Osteoblast (primary cell): ENCODE measurements around the gene TYW1B. TPM values are rescaled to one million over a fixed set of nuclear protein-coding genes. Genes with fewer than 3 reads are reported as not detected.
"Not testable (repeated sequence)": the region's sequence is repeated elsewhere in the genome, so short reads cannot be mapped to it uniquely, and the experiment has no call there.

ENCODE experiments used
- DNase-seq: peaks from one replicate; pipeline ENCODE4 v3.0.0; 2011; ENCODE audit warnings: low spot score, mixed read lengths; ENCODE audit not compliant: insufficient read length; ENCODE audit errors: missing footprints
- H2AFZ ChIP-seq: 2 replicates; pipeline ENCODE4 v1.6.0; 2011; ENCODE audit warnings: mild to moderate bottlenecking, low read length
- H3K27ac ChIP-seq: 2 replicates; pipeline ENCODE4 v1.5.1; 2011; ENCODE audit warnings: mild to moderate bottlenecking, low read depth, low read length, moderate library complexity
- H3K27me3 ChIP-seq: 2 replicates; pipeline ENCODE4 v1.6.0; 2012; ENCODE audit warnings: mild to moderate bottlenecking, control low read depth, inconsistent platforms, low read length, moderate library complexity; ENCODE audit not compliant: insufficient read depth
- H3K36me3 ChIP-seq: 2 replicates; pipeline ENCODE4 v1.5.1; 2011; ENCODE audit warnings: mild to moderate bottlenecking, low read length, control low read depth, moderate library complexity; ENCODE audit not compliant: insufficient read depth
- H3K4me1 ChIP-seq: 2 replicates; pipeline ENCODE4 v1.5.1; 2011; ENCODE audit warnings: mild to moderate bottlenecking, low read length, control low read depth, moderate library complexity; ENCODE audit not compliant: insufficient read depth
- H3K4me2 ChIP-seq: 2 replicates; pipeline ENCODE4 v1.6.0; 2011; ENCODE audit warnings: mild to moderate bottlenecking, low read length; ENCODE audit not compliant: insufficient read depth
- H3K4me3 ChIP-seq: fragments of 200-600 bp; sonication (generic); 3 replicates; pipeline ENCODE4 v1.5.1; 2012; ENCODE audit warnings: mild to moderate bottlenecking, low read length, inconsistent platforms; ENCODE audit not compliant: insufficient read depth
- H3K79me2 ChIP-seq: 2 replicates; pipeline ENCODE4 v1.6.0; 2012; ENCODE audit warnings: mild to moderate bottlenecking, low read length, control low read depth, inconsistent platforms; ENCODE audit not compliant: insufficient read depth
- H3K9me3 ChIP-seq: 2 replicates; pipeline ENCODE4 v1.5.1; 2011; ENCODE audit warnings: low read depth, low read length, control low read depth
- H4K20me1 ChIP-seq: 2 replicates; pipeline ENCODE4 v1.6.0; 2012; ENCODE audit warnings: mild to moderate bottlenecking, low read length, control low read depth; ENCODE audit not compliant: insufficient read depth
- CTCF ChIP-seq: IDR thresholded peaks from 2 replicates; pipeline ENCODE4 v1.5.1; 2011; ENCODE audit warnings: mild to moderate bottlenecking, low read depth, low read length, moderate library complexity; ENCODE audit errors: extremely low read depth
- total RNA-seq: library from RNA; depleted of rRNA; stranded (reverse); fragments of >200 nt; gene quantifications from 2 replicates; pipeline ENCODE4 v1.2.3, GENCODE V29; 2012

The TYW1B gene
- total RNA-seq, 1 donor = 2.2 TPM

- Histone ChIP-seq H3K9me3 (no peaks in the 10 kb centered on the region), H3K4me1 (no peaks in the 10 kb centered on the region), H3K79me2 (no peaks in the 10 kb centered on the region), H3K4me3 (no peak overlapping the region), H4K20me1 (no peaks in the 10 kb centered on the region), H3K27ac (no peak overlapping the region), H3K4me2 (no peak overlapping the region), H2AFZ (no peak overlapping the region), H3K27me3 (no peaks in the 10 kb centered on the region), H3K36me3 (no peaks in the 10 kb centered on the region)
- TF ChIP-seq CTCF = no peak
- DNase-seq = no peak
Measured at GRCh38 chr7:72622532-72622931, 205.5 kb downstream of the TYW1B start.

GRCh38 chr7:72621761-72622187 is 206.2 kb downstream of the TYW1B start:
- not testable (repeated sequence) for H3K27ac ChIP-seq, H3K36me3 ChIP-seq, H4K20me1 ChIP-seq, H3K9me3 ChIP-seq, H3K27me3 ChIP-seq, DNase-seq, H2AFZ ChIP-seq, H3K4me3 ChIP-seq, H3K79me2 ChIP-seq, H3K4me1 ChIP-seq, H3K4me2 ChIP-seq

GRCh38 chr7:72620923-72621322 is 207.1 kb downstream of the TYW1B start:
- H3K4me3 ChIP-seq, H4K20me1 ChIP-seq, H2AFZ ChIP-seq, H3K27ac ChIP-seq, H3K4me1 ChIP-seq, DNase-seq, H3K27me3 ChIP-seq, H3K9me3 ChIP-seq, H3K36me3 ChIP-seq, H3K79me2 ChIP-seq, H3K4me2 ChIP-seq: not testable (repeated sequence)

GRCh38 chr7:72618435-72619180 is 209.4 kb downstream of the TYW1B start:
- not testable (repeated sequence) for H3K27me3 ChIP-seq, H3K36me3 ChIP-seq, H3K4me1 ChIP-seq, H3K4me3 ChIP-seq, H2AFZ ChIP-seq, H3K27ac ChIP-seq, DNase-seq, H3K4me2 ChIP-seq, H4K20me1 ChIP-seq, H3K79me2 ChIP-seq, H3K9me3 ChIP-seq

- H3K27ac ChIP-seq, H3K4me2 ChIP-seq, H3K36me3 ChIP-seq, H3K4me1 ChIP-seq, DNase-seq, H4K20me1 ChIP-seq, H3K9me3 ChIP-seq, H3K27me3 ChIP-seq, H2AFZ ChIP-seq, H3K4me3 ChIP-seq, H3K79me2 ChIP-seq: not testable (repeated sequence)
Measured at GRCh38 chr7:72609761-72610160, 218.2 kb downstream of the TYW1B start.

- H4K20me1 ChIP-seq, H3K27ac ChIP-seq, H3K4me3 ChIP-seq, H2AFZ ChIP-seq, H3K4me2 ChIP-seq, H3K79me2 ChIP-seq, H3K9me3 ChIP-seq, H3K27me3 ChIP-seq, H3K4me1 ChIP-seq, DNase-seq, H3K36me3 ChIP-seq: not testable (repeated sequence)
Measured at GRCh38 chr7:72607988-72608387, 220.0 kb downstream of the TYW1B start.

- H3K27me3 ChIP-seq, H2AFZ ChIP-seq, H3K36me3 ChIP-seq, H3K4me3 ChIP-seq, H3K4me2 ChIP-seq, H4K20me1 ChIP-seq, H3K27ac ChIP-seq, H3K9me3 ChIP-seq, H3K79me2 ChIP-seq, H3K4me1 ChIP-seq, DNase-seq: not testable (repeated sequence)
Measured at GRCh38 chr7:72605863-72606431, 222.1 kb downstream of the TYW1B start.

- H3K27me3 ChIP-seq, H3K4me1 ChIP-seq, H3K4me2 ChIP-seq, H2AFZ ChIP-seq, H3K36me3 ChIP-seq, H3K9me3 ChIP-seq, H4K20me1 ChIP-seq, H3K27ac ChIP-seq, H3K4me3 ChIP-seq, H3K79me2 ChIP-seq, DNase-seq: not testable (repeated sequence)
Measured at GRCh38 chr7:72604771-72605611, 223.0 kb downstream of the TYW1B start.
